Mucosa of gallbladder (tissue), 1 donor: Measurements from ENCODE around the gene DENND1B. TPM values are rescaled to one million over a fixed set of nuclear protein-coding genes. Genes with fewer than 3 reads are reported as not detected.
"Not testable (repeated sequence)": the region's sequence is repeated elsewhere in the genome, so short reads cannot be mapped to it uniquely, and the experiment has no call there.

Source experiments
- DNase-seq: peaks from one replicate; pipeline ENCODE4 v3.0.0-alpha.2; 2020; ENCODE audit warnings: low spot score
- total RNA-seq: library from RNA; stranded (reverse); gene quantifications from one replicate; pipeline ENCODE4 v1.2.1, GENCODE V29; 2021
- donor health status: DM: no; HTN: no; CAD: no.

The DENND1B gene
- total RNA-seq, 1 donor from 2014 or later = 17.6 TPM

GRCh38 chr1:197553281-197553680, 222.0 kb downstream of the DENND1B start:
- no peak for DNase-seq

- DNase-seq = no peak
Measured at GRCh38 chr1:197546989-197547388, 228.3 kb downstream of the DENND1B start.

- no peak for DNase-seq
Measured at GRCh38 chr1:197544553-197544952, 230.7 kb downstream of the DENND1B start.

- no peak for DNase-seq
Measured at GRCh38 chr1:197544130-197544529, 231.2 kb downstream of the DENND1B start.

GRCh38 chr1:197541411-197541810, 233.9 kb downstream of the DENND1B start:
- DNase-seq = no peak

GRCh38 chr1:197526736-197527371, 248.4 kb downstream of the DENND1B start:
- DNase-seq = no peak

GRCh38 chr1:197521118-197521739, 254.1 kb downstream of the DENND1B start:
- DNase-seq = no peak

- DNase-seq = no peak
Measured at GRCh38 chr1:197519741-197520334, 255.4 kb downstream of the DENND1B start.

- no peak for DNase-seq
Measured at GRCh38 chr1:197515421-197515820, 259.9 kb downstream of the DENND1B start.

- no peak for DNase-seq
Measured at GRCh38 chr1:197510691-197511378, 264.4 kb downstream of the DENND1B start.

GRCh38 chr1:197496722-197497121, 278.6 kb downstream of the DENND1B start:
- no peak for DNase-seq

- not testable (repeated sequence) for DNase-seq
Measured at GRCh38 chr1:197491505-197491904, 283.8 kb downstream of the DENND1B start.

GRCh38 chr1:197486946-197487345, 288.3 kb downstream of the DENND1B start:
- no peak for DNase-seq

GRCh38 chr1:197485790-197486189, 289.5 kb downstream of the DENND1B start:
- DNase-seq = no peak

GRCh38 chr1:197481101-197481500, 294.2 kb downstream of the DENND1B start:
- DNase-seq = no peak

GRCh38 chr1:197480446-197480845, 294.8 kb downstream of the DENND1B start:
- DNase-seq = no peak

GRCh38 chr1:197472141-197472540, 303.1 kb downstream of the DENND1B start:
- DNase-seq = no peak

GRCh38 chr1:197471248-197471985, 303.9 kb downstream of the DENND1B start:
- no peak for DNase-seq

GRCh38 chr1:197470330-197470729, 304.9 kb downstream of the DENND1B start:
- no peak for DNase-seq

- DNase-seq = no peak
Measured at GRCh38 chr1:197469620-197470210, 305.6 kb downstream of the DENND1B start.

- DNase-seq = no peak
Measured at GRCh38 chr1:197468543-197469175, 306.6 kb downstream of the DENND1B start.
